Sciatic nerve (tissue), 2 donors: Measurements from ENCODE around the gene ITPRID2. TPM values are rescaled to one million over a fixed set of nuclear protein-coding genes. Genes with fewer than 3 reads are reported as not detected.
A peak's percentile ranks its signal among the peaks of the same experiment; 100 is the strongest.

ENCODE experiments used
- ATAC-seq: fragments of 200-7000 bp; cut with Tn5 transposase; one replicate; pipeline ENCODE4 v1.9.1; 2020; ENCODE audit warnings: mild to moderate bottlenecking, moderate library complexity
- DNase-seq: peaks from one replicate; pipeline ENCODE4 v3.0.0-alpha.2; 2020; ENCODE audit warnings: low spot score
- intact Hi-C: fragments of 100-400 bp; cut with DNase I; formaldehyde crosslinking; loops from one replicate; pipeline ENCODE4 v1.14.2; 2022
- total RNA-seq: library from RNA; stranded (reverse); fragmentation: NEBNext Ultra II Directional; extraction: Animal tissue kit (Norgen Biotek cat#: 25700); gene quantifications from one replicate; pipeline ENCODE4 v1.2.1, GENCODE V29; 2021
- donor health status: DM: no; HTN: no; CAD: no.
- donor health status: DM: no; HTN: no; CAD: no.

ITPRID2 gene
- total RNA-seq: 521 TPM

DNA sequence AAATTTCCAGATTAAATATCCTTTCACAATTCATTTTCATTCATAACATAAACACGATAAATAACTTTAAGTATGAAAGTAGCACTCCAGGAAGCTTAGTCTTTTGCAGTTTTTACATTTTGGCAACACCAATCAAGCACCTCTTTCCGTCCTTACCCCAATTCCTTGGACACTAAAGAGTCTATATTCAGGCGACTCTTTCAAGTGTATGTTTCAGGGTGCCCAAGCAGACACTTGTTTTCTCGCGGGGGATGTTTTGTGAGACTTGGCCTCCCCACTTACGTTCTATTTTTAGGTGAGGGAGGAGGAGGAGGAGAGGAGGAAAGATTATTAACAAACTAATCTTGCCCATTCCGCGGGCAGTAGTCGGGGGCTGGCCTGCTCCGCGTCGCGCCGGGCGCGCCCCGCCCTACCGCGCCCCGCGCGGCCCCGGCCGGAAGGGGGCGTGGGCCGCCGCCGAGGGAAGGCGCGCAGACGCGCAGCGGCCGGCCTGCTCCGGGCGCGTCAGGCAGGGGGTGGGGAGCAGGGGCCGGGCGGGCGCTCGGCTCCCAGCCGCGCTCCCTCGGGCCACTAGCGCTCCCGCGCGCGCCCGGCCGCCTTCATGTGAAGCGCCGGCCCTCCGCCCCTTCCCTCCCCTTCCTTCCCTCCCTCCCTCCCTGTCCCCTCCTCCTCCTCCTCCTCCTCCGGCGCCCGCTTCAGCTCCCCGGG is at the start of gene ITPRID2:
Gene ITPRID2, plus strand, starts transcription at position 473 of the 708 bp plus-strand sequence. CDS start 337 bp downstream, outside the sequence.
- DNase-seq: peak; percentile 89
- intact Hi-C loops: no loop called here
- peak; percentile 96 for ATAC-seq

DNA sequence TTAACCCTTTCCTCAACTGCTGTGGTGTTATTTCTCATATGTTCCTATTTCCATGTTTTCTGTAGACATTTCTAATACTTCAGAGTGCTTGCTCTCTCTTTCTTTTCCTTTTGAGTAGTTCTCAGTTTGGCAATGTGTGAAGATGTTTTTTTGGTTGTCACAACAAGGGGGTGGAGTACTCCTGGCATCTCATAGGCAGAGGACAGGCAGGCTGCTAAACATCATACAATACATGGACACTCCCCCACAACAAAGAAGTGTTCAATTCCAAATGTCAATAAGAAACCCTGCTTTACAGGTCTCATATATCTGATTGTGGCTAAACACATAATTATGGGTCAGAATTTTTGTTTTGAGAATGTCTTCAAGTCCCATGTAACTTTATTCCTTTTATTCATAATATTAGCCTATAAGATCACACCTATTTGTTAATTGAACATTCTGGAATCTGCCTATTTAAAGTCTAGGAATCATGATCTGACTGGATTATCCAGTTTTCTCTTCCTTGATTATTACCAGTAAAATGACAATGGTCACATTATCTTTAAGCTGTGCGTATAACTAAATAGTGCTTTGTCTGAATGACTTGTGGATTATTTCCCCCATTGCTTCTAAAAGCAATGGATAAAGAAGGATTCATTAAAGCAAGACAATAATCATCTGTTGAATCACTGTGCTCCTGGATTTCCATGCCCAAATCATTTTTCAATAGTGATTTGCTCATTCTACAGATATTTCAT is 46.8 kb upstream of the ITPRID2 start:
- intact Hi-C loops: no loop called here
- no peak for ATAC-seq
- no peak for DNase-seq

DNA sequence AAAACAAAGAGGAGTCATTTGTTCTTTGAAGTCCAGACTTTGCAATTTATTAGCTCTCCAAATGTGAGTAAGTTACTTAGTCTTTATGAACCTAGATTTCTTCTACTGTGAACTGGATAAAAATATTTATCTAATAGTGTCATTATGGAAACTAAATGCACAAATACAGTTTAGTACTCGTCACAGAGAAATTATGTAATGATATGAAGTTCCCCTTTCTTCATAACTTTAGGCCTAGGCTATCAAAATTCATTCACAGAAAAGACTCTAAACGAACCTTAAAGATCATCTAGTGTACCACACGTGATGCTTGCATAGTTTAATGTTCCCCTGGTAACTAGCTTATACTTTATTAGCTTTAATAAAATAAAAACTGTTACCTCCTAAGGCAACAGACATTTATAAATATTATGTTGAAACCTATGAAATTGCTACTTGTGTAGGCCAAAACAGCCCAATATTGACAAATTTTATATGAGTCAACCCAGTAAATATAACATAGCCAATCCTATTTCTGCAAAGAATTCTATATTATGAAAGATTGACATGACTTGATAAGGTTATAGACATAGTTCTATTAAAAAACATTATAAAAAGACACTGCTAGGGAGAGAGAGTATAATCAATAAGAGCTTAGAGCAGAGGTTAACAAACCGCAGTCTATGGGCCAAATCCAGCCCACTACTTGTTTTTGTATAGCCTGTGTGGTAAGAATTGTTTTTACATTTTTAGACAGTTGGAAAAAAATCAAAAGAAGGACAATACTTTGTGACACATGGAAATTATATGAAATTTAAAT is 44.9 kb upstream of the ITPRID2 start:
- ATAC-seq (no peak), DNase-seq (no peak)
- intact Hi-C loops: no loop called here

DNA sequence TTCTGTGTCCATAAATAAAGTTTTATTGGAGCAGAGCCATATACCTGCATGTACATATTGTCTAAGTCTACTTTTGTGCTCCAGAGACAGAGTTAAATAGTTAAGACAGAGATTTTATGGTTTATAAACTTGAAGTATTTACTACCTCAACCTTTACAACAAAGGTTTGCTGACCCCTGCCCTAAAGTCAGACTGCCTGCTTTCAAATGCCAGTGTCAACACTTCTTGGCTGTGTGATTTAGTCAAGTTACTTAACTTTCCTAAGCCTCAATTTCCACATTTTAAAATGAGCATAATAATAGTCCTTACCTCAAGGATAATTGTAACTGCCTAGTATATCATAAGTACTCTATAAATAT is 44.4 kb upstream of the ITPRID2 start:
- intact Hi-C loops: no loop called here
- no peak for DNase-seq
- no peak for ATAC-seq

DNA sequence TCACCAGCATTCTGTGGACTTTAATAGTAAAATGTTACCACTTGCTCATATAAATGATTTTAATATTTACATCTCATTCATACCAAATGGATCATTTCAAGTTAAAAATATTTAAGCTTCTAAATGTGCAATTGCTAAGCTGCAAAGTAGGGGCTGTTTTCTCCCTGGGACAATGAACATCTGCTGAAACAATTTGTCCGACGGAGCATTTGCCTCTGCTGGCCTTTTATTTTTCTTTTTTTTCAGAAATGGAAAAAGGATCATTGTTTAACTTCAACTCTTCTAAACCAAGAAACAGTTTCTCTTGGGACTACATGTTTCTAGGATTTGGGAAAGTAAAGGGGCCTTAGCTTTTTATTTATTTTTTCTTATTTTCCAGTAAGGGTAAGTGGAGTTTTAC is 43.8 kb upstream of the ITPRID2 start:
- intact Hi-C loops: no loop called here
- ATAC-seq: peak; percentile 52
- no peak for DNase-seq

DNA sequence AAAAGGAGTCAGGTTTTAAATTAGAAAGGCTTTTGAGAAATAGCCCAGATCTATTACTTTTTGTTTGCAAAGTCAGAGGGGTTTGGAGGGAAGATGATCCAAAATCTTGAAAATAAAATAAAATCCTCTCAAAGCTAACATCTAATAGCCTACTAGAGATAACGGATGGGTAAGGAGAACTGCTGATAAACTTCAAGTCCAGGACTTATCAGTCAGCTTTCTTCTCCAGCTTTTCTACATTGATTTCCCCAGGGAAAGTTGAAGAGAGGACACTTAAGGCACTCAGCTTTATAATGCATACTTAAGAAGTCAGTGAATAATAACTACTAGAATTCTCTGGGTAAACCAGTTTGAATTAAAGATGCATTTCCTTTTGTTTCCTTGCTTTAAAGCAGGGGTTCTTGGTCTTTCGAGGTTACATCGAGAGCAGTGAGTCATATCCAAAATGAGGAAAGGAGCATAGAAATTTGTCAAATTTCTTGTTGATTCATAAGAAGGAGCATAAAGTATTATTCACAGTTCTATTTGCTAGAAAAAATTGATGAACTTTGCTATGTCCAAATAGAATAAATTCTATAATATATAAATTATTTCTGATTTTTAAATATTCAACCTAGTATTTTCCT is 43.2 kb upstream of the ITPRID2 start:
- DNase-seq (no peak), ATAC-seq (no peak)
- intact Hi-C loops: no loop called here

DNA sequence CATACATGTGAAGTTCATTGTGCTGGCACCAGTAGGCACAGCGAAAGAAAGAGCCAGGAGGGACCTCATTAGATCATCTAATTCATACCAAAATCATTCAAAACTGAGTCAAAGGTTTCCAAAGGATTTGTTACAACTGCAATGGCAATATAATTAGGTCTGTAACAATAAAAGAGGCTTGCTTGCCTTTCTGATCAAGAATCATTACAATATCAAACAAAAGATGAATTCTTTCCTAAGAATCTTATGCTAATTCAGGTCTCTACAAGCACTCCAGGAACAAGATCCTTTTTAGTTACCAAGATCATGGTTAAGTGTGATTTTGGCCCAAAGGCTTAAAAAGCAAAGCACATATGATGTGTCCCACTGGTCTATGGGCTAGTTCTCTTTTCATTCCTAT is 41.9 kb upstream of the ITPRID2 start:
- intact Hi-C loops: no loop called here
- ATAC-seq (no peak), DNase-seq (no peak)

DNA sequence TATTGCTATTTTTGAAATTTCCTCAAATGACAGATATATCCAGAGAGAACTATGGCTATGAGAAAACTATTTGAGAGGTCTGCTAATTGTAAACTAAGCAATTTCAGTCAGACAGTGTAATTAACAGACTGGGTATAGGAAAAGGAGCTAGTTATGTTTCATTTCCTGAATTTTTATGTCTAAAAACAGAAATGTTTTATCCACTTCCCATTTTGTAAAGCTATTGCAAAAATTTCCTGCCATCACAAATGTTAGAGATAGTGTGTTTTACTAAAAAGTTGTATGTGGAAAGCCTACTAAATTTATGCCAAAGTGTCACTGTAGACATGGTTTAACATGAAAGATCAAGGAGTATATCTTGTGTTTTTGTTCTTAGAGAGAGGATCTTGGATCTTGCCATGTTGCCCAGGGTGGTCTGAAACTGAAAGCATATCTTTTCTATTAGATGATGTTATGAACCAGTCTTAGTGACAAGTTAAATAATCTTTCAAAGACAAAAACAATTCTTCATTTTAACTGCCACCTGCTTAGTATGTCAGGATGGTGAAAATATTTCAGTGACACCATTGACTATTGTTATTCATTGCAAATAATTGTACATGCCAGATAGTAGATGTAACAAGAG is 40.5 kb upstream of the ITPRID2 start:
- no peak for ATAC-seq
- intact Hi-C loops: no loop called here
- DNase-seq: no peak

DNA sequence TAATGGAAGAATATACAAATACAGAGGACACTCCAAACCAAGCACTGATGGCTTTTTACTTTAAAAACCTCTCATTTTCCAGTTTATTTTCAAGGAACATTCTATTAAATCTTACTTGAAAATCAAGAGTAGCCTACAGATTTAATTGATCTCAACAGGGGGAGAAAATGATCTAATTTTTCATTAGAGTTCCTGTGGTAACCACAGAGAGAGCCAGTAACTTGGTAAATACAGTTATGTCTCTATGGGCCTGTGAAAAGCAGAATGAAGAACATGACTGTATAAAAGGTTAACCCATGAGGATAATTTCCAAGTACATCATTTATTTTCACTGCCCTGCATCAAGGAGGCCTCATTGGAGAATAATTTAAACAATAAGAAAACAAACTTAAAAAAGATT is 39.8 kb upstream of the ITPRID2 start:
- intact Hi-C loops: no loop called here
- ATAC-seq (no peak), DNase-seq (no peak)

DNA sequence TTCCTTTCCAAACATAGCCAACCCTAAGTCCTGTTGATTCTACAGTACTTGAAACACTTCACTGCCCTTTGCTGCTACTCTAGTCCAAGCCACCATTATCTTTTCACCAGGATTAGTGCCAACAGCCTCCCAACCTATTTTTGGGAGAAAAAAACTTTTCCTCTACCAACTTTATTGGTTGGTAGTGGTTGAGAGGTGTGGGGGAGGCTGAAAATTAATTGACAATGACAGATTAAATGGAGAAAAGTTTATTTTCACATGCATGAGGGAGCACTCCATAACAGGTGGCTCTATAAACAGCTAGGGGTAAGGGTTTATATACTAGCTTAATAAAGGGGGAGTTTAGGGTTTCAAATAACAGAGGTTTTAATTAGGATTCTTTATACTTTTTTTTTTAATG is 37.8 kb upstream of the ITPRID2 start:
- DNase-seq (no peak), ATAC-seq (no peak)
- intact Hi-C loops: no loop called here

DNA sequence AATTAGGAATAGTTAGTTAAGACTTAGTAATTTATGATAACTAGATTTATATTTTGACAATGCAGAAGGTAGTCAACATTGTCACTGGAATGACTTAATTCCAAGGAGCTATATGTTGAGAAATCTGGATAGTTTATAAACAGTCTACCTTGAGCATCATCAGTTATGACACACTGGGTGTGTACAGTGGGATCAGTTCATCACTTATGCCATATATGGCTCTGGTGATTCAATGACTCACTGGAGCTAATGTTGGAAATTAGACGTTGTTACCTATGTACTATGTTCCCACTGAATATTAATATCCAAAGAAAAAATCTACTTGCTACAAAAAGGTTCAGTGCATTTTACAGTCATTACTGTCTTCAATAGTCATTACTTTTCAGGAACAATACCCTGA is 34.0 kb upstream of the ITPRID2 start:
- intact Hi-C loops: no loop called here
- no peak for ATAC-seq
- DNase-seq: no peak

DNA sequence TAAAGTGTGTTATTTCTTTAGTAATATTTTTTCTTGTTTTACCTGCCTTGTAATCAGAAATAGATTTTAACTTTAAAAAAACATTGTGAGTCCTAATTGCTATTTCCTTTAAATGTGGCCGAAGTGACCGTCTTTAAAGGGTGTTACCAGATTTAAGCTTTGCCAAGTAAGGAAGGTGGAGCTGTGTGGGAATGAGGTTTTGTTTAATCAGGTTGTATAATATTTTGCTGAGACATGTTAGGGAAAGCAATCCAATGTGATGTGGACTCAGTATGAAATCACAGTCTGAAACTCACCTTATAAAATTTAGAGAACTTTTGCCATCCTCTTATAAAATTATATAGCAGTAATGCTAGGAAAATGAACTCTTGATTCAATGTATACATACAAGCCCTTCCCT is 32.9 kb upstream of the ITPRID2 start:
- ATAC-seq: no peak
- intact Hi-C loops: no loop called here
- no peak for DNase-seq

DNA sequence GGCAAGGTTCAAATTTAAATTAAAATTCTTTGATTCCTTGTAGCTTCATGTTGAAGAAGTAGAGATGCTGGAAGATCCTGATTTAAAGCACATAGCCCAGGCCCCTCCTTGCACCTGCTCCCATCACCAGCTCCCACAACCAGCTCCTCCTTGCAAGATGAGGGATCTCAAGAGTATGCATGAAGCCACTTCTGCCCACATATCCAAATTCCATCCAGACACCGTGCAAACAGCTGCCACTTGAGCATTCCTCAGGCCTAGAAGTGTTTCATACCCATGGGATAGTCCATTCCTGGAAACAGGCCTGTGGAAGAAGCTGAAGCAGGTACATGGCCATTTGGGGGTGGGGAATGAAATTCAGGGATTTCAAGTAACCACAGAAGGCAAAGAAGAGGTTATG is 32.4 kb upstream of the ITPRID2 start:
- intact Hi-C loops: no loop called here
- DNase-seq (no peak), ATAC-seq (no peak)

DNA sequence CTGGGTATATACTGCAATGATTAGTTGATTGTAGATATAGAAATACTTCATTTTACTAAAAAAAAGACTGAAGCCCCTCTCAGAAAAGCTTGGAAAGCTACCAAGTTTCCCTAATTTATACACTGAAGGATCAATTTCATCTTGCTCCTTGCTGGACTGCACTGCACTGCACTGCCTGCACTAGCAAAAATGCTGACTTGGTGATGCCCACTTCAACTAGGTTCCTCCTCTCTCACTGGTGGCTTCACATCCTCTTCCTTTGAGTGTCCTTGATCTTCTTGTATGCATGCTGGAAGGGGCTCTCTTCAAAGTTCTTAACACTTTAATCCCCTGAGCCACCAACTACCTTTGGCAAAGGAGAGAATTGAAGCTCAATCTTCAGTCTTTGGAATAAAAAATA is 31.7 kb upstream of the ITPRID2 start:
- intact Hi-C loops: no loop called here
- no peak for DNase-seq
- no peak for ATAC-seq

DNA sequence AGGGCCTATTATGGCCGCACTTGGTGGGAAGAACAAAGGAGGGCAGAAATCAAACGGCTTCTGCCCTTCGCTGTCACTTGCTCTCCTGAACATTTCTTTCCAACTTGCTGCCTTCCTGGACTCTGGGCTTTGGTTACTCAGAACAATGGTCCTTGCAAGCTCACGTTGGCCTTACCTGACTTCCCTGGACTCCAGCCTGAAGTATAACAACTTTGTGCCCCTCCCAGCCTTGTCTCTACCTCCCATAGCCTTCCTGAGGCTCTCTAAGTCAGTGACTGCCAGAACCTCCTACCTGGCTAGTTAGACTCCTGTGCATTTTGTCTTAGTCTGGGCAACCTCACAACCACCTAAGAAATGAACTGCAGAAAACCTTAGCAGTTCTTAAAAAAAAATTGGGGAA is 30.2 kb upstream of the ITPRID2 start:
- ATAC-seq: no peak
- intact Hi-C loops: no loop called here

DNA sequence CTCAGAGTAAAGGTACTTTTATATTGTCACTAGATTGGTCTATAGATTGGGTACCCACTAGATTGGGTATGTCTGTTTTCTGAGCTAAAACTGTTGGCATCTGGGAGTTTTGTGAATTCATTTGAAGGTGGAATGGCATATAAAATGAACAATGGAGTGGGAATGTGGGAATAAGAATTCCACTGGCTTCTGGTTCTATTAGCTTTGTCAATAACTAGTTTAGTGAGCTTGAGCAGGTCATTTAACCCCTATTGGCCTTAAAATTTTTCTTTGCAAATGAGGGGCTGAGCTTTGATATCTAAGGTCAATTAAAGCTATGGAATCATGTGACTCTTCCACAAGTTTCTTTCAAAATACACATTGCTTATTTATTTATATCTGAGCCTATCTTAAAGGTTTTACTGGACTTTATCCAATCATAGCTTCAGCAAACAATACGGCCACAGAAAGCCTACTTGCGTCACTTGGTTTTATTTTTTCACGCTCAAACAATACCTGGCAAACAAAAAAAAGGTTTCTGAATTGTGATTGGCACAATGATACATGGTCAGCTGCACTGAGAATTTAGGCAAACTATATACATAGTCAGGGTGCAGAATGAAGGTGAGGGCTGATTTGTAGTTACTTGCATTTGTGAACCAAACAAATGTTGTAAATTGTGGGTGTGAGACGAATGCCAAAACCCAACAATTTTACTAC is 28.8 kb upstream of the ITPRID2 start:
- no peak for ATAC-seq
- intact Hi-C loops: no loop called here
- no peak for DNase-seq

More for the DNA sequence above, 30.2 kb upstream of the ITPRID2 start:
- no peak for DNase-seq

DNA sequence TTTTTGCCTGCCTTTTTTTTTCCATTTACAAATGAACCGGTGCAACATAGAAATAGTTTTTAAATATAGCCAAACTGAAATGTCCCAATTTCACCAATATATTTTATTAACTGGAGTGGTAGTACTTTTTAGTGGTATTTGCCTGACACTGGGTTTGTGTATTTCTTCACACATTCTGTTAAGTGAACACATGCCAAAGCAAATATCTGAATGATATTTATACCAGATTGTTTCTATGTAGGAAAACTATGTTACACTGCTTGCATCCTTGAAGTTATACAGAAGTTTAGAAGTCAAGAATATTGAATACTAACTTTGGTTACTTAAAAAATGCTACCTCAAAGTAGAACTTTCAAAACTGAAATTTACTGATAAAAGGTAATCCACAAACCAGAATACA is 19.4 kb upstream of the ITPRID2 start:
- intact Hi-C loops: no loop called here
- DNase-seq (no peak), ATAC-seq (no peak)

DNA sequence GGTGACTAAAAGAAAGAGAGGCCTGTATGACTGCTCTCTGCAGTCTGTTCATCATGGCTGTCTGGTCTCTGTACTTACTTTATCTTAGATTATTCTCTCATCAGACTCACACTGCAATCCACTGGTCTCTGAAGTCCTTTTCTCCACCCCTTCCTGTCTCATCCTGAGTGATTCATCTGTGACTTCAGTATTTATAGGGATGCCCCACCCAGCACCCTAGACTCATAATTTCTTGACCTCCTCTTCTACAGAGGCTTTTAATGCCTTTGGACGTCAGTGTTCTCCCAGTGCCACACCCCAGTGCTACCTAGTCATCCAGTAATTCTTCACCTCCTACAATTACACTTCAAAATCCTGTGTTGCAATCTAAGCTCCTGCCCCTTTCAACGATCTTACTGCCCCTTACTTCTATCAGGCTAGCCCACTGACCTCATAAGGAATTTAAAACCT is 14.9 kb upstream of the ITPRID2 start:
- intact Hi-C loops: no loop called here
- DNase-seq (no peak), ATAC-seq (no peak)
